GM23338 (cell line): ENCODE measurements around the gene CBLIF. TPM values are rescaled to one million over a fixed set of nuclear protein-coding genes. Genes with fewer than 3 reads are reported as not detected.

ENCODE experiments used
- ATAC-seq: fragments of 200-7000 bp; cut with Tn5 transposase; 3 replicates; pipeline ENCODE4 v1.9.1; 2020
- DNase-seq: peaks from one replicate; pipeline ENCODE4 v3.0.0-alpha.2; 2015; ENCODE audit warnings: low spot score
- H2AFZ ChIP-seq: fragments of 200-600 bp; sonication (generic); 2 replicates; pipeline ENCODE4 v1.8.0; 2016; ENCODE audit warnings: antibody characterized with exemption, mild to moderate bottlenecking, moderate library complexity
- H3F3A ChIP-seq: fragments of 200-600 bp; sonication (generic); replicated peaks from 2 replicates; pipeline ENCODE4 v1.8.0; 2017; ENCODE audit warnings: antibody characterized with exemption, mixed run types, low read depth
- H3K27ac ChIP-seq: fragments of 200-600 bp; sonication (generic); 2 replicates; pipeline ENCODE4 v1.6.1; 2016; ENCODE audit warnings: low read depth
- H3K27me3 ChIP-seq: fragments of 200-600 bp; sonication (generic); 2 replicates; pipeline ENCODE4 v1.8.0; 2016; ENCODE audit warnings: mild to moderate bottlenecking, mixed run types, moderate library complexity; ENCODE audit not compliant: insufficient read depth
- H3K36me3 ChIP-seq: fragments of 200-600 bp; sonication (generic); 2 replicates; pipeline ENCODE4 v1.8.0; 2016; ENCODE audit warnings: mild to moderate bottlenecking; ENCODE audit not compliant: insufficient read depth
- H3K4me1 ChIP-seq: fragments of 200-600 bp; sonication (generic); 2 replicates; pipeline ENCODE4 v1.8.0; 2016; ENCODE audit warnings: mild to moderate bottlenecking, moderate library complexity; ENCODE audit not compliant: insufficient read depth
- H3K4me2 ChIP-seq: fragments of 200-600 bp; sonication (generic); 2 replicates; pipeline ENCODE4 v1.7.1; 2017; ENCODE audit warnings: mixed run types
- H3K4me3 ChIP-seq: fragments of 200-600 bp; sonication (generic); 2 replicates; pipeline ENCODE4 v1.6.1; 2016; ENCODE audit warnings: mixed run types
- H3K79me2 ChIP-seq: fragments of 200-600 bp; sonication (generic); replicated peaks from 2 replicates; pipeline ENCODE4 v1.8.0; 2017; ENCODE audit warnings: mild to moderate bottlenecking; ENCODE audit not compliant: insufficient read depth
- H3K9me2 ChIP-seq: fragments of 200-600 bp; sonication (generic); 2 replicates; pipeline ENCODE4 v1.8.0; 2017; ENCODE audit not compliant: insufficient read depth
- H4K20me1 ChIP-seq: fragments of 200-600 bp; sonication (generic); replicated peaks from 2 replicates; pipeline ENCODE4 v1.8.0; 2017; ENCODE audit warnings: mild to moderate bottlenecking; ENCODE audit not compliant: insufficient read depth
- H3K27ac Mint-ChIP-seq: 2 replicates; pipeline ENCODE4 v1.8.0; 2020; ENCODE audit warnings: inconsistent platforms, mild to moderate bottlenecking, moderate library complexity, mixed read lengths
- H3K27me3 Mint-ChIP-seq: 3 replicates; pipeline ENCODE4 v1.8.0; 2022; ENCODE audit warnings: low read depth, mild to moderate bottlenecking, moderate library complexity, mixed read lengths, inconsistent platforms; ENCODE audit not compliant: insufficient read depth, poor library complexity
- H3K36me3 Mint-ChIP-seq: 3 replicates; pipeline ENCODE4 v1.8.0; 2021; ENCODE audit warnings: low read depth, mild to moderate bottlenecking, inconsistent platforms, moderate library complexity, mixed read lengths
- H3K4me1 Mint-ChIP-seq: 3 replicates; pipeline ENCODE4 v1.8.0; 2020; ENCODE audit warnings: mild to moderate bottlenecking, inconsistent platforms, mixed read lengths
- H3K4me3 Mint-ChIP-seq: 3 replicates; pipeline ENCODE4 v1.8.0; 2021; ENCODE audit warnings: moderate library complexity, mild to moderate bottlenecking, inconsistent platforms, mixed read lengths
- H3K9me3 Mint-ChIP-seq: 3 replicates; pipeline ENCODE4 v1.8.0; 2020; ENCODE audit warnings: moderate library complexity, mild to moderate bottlenecking, inconsistent platforms, mixed read lengths
- CREB1 ChIP-seq: fragments of 250-450 bp; sonication (Bioruptor Pico); IDR thresholded peaks from 2 replicates; pipeline ENCODE4 v1.5.0; 2020; ENCODE audit warnings: low read depth, mild to moderate bottlenecking, moderate library complexity
- EZH2 ChIP-seq: fragments of 200-600 bp; sonication (generic); IDR thresholded peaks from one replicate; pipeline ENCODE4 v1.8.0; 2017; ENCODE audit warnings: antibody characterized with exemption, mild to moderate bottlenecking, low read depth; ENCODE audit not compliant: unreplicated experiment
- POLR2AphosphoS5 ChIP-seq: IDR thresholded peaks from 2 replicates; pipeline ENCODE4 v1.6.1; 2016; ENCODE audit warnings: antibody characterized with exemption, low read depth
- STAT1 ChIP-seq: IDR thresholded peaks from one replicate; pipeline ENCODE4 v1.6.1; 2016; ENCODE audit warnings: antibody characterized with exemption; ENCODE audit not compliant: unreplicated experiment
- polyA plus RNA-seq: library from polyadenylated mRNA; unstranded; fragments of >200 nt; fragmentation: Nextera tagmentation; extraction: Ambion mirVana; gene quantifications from 2 replicates; pipeline ENCODE4 v1.2.1, GENCODE V29; 2016
- total RNA-seq: library from RNA; depleted of rRNA; stranded (reverse); fragments of >200 nt; shearing (Covaris generic); gene quantifications from 2 replicates; pipeline ENCODE4 v1.2.3, GENCODE V29; 2014
- TF ChIP-seq, protein P1 (sequence below): IDR thresholded peaks from 2 replicates; pipeline ENCODE4 v1.6.1; 2016; ENCODE audit warnings: antibody characterized with exemption
- TF ChIP-seq, protein P2 (sequence below), 2 experiments: fragments of 200-600 bp in 1 of 2; sonication (generic) in 1 of 2; conservative IDR thresholded peaks; 2 replicates each; pipeline versions ENCODE4 v1.5.1 to v1.6.1; 2016 to 2017; ENCODE audit warnings: antibody characterized with exemption in 2 of 2, low read depth in 2 of 2, mild to moderate bottlenecking in 2 of 2, moderate library complexity in 1 of 2
- TF ChIP-seq, protein P3 (sequence below): IDR thresholded peaks from one replicate; pipeline ENCODE4 v1.6.1; 2018; ENCODE audit warnings: antibody characterized with exemption; ENCODE audit not compliant: unreplicated experiment

Gene CBLIF
- total and polyA plus RNA-seq, 2 experiments from 2014 or later, result not detected

DNA sequence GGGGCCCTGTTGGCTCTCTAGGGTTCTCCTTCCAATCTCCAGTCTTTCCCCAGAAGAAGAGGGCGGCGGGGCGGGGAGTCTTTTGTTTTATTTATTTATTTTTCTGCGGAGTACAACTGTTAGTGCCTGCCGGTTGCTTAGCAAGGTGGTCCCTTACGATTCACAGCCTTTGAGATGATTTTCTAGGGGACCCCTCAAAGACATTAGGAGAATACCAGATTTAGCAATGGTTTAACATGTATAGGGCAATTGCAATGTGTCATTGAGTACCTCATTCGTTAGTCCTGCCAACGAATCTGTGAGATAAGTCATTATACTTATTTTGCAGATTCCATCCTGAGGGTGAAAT, 34.4 kb downstream of the CBLIF start (continued):
- TF ChIP-seq EZH2, result no peak
- TF ChIP-seq POLR2AphosphoS5, result no peak
- TF ChIP-seq, protein P1, sequence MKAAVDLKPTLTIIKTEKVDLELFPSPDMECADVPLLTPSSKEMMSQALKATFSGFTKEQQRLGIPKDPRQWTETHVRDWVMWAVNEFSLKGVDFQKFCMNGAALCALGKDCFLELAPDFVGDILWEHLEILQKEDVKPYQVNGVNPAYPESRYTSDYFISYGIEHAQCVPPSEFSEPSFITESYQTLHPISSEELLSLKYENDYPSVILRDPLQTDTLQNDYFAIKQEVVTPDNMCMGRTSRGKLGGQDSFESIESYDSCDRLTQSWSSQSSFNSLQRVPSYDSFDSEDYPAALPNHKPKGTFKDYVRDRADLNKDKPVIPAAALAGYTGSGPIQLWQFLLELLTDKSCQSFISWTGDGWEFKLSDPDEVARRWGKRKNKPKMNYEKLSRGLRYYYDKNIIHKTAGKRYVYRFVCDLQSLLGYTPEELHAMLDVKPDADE, result no peak
- TF ChIP-seq, protein P2, sequence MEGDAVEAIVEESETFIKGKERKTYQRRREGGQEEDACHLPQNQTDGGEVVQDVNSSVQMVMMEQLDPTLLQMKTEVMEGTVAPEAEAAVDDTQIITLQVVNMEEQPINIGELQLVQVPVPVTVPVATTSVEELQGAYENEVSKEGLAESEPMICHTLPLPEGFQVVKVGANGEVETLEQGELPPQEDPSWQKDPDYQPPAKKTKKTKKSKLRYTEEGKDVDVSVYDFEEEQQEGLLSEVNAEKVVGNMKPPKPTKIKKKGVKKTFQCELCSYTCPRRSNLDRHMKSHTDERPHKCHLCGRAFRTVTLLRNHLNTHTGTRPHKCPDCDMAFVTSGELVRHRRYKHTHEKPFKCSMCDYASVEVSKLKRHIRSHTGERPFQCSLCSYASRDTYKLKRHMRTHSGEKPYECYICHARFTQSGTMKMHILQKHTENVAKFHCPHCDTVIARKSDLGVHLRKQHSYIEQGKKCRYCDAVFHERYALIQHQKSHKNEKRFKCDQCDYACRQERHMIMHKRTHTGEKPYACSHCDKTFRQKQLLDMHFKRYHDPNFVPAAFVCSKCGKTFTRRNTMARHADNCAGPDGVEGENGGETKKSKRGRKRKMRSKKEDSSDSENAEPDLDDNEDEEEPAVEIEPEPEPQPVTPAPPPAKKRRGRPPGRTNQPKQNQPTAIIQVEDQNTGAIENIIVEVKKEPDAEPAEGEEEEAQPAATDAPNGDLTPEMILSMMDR (conservative IDR thresholded peaks at IDR 0.05; ENCODE audit: low read depth in 2 of 2), result no peak

DNA sequence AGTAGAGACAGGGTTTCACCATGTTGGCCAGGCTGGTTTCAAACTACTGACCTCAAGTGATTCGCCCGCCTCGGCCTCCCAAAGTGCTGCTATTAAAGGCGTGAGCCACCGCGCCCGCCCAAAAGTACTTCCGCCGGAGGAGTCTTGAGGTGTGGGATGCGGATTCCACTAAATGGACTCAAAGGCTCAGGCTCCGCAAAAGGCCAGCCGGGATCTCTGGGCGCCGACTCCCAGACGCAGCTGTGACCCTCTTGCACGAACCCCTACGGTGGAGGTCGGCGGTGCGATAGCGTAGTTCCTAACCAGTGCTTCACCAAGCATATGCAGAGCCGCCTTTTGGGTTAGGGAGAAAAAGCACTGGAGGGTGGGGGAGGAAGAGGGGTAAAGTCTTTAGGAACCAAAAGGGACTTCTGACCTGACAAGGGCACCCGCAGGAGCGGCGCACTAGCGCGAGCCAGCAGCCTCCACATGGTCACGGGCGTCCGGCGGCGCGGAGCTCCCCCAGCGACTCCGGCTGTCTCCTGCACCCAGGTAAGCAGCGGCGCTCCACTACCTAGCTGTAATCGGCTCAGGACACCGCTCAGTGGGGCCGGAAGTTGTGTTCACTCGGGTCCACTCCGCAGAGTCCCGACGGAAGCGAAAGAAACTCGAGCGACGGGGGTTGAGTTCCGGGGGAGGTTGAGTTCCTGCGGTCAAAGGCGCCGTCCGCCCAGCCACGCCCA, 34.9 kb downstream of the CBLIF start, which contains the start of gene MRPL16:
MRPL16 (minus strand) TSS at position 590 of the 722 bp plus-strand sequence; CDS start at position 470, 120 bp downstream.
- DNase-seq (peak; percentile 97), ATAC-seq (peak; percentile 98)
- peaks cover 44% of the 10 kb centered on the region for H3K36me3 Mint-ChIP-seq
- no peaks in the 10 kb centered on the region for H3K27me3 ChIP-seq
- H3F3A ChIP-seq, result no peaks in the 10 kb centered on the region
- peaks cover 33% of the 10 kb centered on the region for H3K36me3 ChIP-seq
- peak within 1 kb of the TSS; percentile 28; the same call in 1 of the 2 replicates for H2AFZ ChIP-seq
- H3K4me3 Mint-ChIP-seq, result peak within 1 kb of the TSS; percentile 96
- peak within 1 kb of the TSS; percentile 96 for H3K4me3 ChIP-seq
- peaks cover 16% of the 10 kb centered on the region for H3K79me2 ChIP-seq
- H3K4me2 ChIP-seq, result peak within 1 kb of the TSS; percentile 92
- peak within 1 kb of the TSS; percentile 91 for H3K27ac ChIP-seq
- peaks cover 9% of the 10 kb centered on the region for H3K27me3 Mint-ChIP-seq
- peaks cover 34% of the 10 kb centered on the region for H3K4me1 ChIP-seq
- peak within 1 kb of the TSS; percentile 98 for H3K27ac Mint-ChIP-seq
- H3K9me3 Mint-ChIP-seq, result no peaks in the 10 kb centered on the region
- H3K4me1 Mint-ChIP-seq, result peaks cover 33% of the 10 kb centered on the region
- H4K20me1 ChIP-seq, result no peaks in the 10 kb centered on the region; the same call in 1 of the 2 replicates
- peak; percentile 87 for TF ChIP-seq POLR2AphosphoS5
- TF ChIP-seq, protein P2 (conservative IDR thresholded peaks at IDR 0.05; ENCODE audit: low read depth in 2 of 2), result peak; percentile 17 to 21; a peak in 1 of 4 replicates
- TF ChIP-seq STAT1, result no peak
- TF ChIP-seq, protein P1, result peak; percentile 74
- peak; percentile 73 for TF ChIP-seq CREB1 (CRISPR knock-in tag)
- TF ChIP-seq, protein P3, sequence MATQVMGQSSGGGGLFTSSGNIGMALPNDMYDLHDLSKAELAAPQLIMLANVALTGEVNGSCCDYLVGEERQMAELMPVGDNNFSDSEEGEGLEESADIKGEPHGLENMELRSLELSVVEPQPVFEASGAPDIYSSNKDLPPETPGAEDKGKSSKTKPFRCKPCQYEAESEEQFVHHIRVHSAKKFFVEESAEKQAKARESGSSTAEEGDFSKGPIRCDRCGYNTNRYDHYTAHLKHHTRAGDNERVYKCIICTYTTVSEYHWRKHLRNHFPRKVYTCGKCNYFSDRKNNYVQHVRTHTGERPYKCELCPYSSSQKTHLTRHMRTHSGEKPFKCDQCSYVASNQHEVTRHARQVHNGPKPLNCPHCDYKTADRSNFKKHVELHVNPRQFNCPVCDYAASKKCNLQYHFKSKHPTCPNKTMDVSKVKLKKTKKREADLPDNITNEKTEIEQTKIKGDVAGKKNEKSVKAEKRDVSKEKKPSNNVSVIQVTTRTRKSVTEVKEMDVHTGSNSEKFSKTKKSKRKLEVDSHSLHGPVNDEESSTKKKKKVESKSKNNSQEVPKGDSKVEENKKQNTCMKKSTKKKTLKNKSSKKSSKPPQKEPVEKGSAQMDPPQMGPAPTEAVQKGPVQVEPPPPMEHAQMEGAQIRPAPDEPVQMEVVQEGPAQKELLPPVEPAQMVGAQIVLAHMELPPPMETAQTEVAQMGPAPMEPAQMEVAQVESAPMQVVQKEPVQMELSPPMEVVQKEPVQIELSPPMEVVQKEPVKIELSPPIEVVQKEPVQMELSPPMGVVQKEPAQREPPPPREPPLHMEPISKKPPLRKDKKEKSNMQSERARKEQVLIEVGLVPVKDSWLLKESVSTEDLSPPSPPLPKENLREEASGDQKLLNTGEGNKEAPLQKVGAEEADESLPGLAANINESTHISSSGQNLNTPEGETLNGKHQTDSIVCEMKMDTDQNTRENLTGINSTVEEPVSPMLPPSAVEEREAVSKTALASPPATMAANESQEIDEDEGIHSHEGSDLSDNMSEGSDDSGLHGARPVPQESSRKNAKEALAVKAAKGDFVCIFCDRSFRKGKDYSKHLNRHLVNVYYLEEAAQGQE, result no peak
- no peaks in the 10 kb centered on the region for H3K9me2 ChIP-seq
